HepG2 (cell line): Measurements from ENCODE around the gene AGRP. TPM values are rescaled to one million over a fixed set of nuclear protein-coding genes. Genes with fewer than 3 reads are reported as not detected.

Experiments
- AGO1 ChIP-seq: fragments of 200-400 bp; formaldehyde crosslinking; IDR thresholded peaks from 2 replicates; pipeline ENCODE4 v1.6.1; 2017; ENCODE audit warnings: mild to moderate bottlenecking, low read depth, low read length, moderate library complexity; ENCODE audit not compliant: poor library complexity, severe bottlenecking
- BCL6 ChIP-seq: IDR thresholded peaks from 2 replicates; pipeline ENCODE4 v1.6.1; 2016; ENCODE audit warnings: missing genetic modification reagents, missing compliant biosample characterization
- CHD4 ChIP-seq: fragments of 200-600 bp; sonication (generic); IDR thresholded peaks from 2 replicates; pipeline ENCODE4 v1.7.0; 2017; ENCODE audit warnings: mild to moderate bottlenecking, low read length, borderline replicate concordance
- HOXA5 ChIP-seq: sonication (generic); formaldehyde crosslinking; IDR thresholded peaks from 2 replicates; pipeline ENCODE4 v1.4.0; 2020; ENCODE audit warnings: missing genetic modification reagents
- JUND ChIP-seq: sonication (generic); formaldehyde crosslinking; IDR thresholded peaks from 2 replicates; pipeline ENCODE4 v1.8.0; 2022; ENCODE audit warnings: mild to moderate bottlenecking, missing genetic modification reagents
- NAIF1 ChIP-seq: sonication (generic); formaldehyde crosslinking; IDR thresholded peaks from 2 replicates; pipeline ENCODE4 v1.5.0; 2020; ENCODE audit warnings: mild to moderate bottlenecking, missing genetic modification reagents, borderline replicate concordance
- PHF8 ChIP-seq: sonication (generic); formaldehyde crosslinking; IDR thresholded peaks from 2 replicates; pipeline ENCODE4 v1.5.0; 2020; ENCODE audit warnings: missing genetic modification reagents
- POLR2A ChIP-seq, 2 experiments: IDR thresholded peaks; 2 replicates each; pipeline ENCODE4 v1.6.1; 2011; ENCODE audit warnings: low read depth in 2 of 2, low read length in 2 of 2, mild to moderate bottlenecking in 1 of 2, moderate library complexity in 1 of 2; ENCODE audit not compliant: insufficient read depth in 1 of 2
- PRDM4 ChIP-seq: sonication (generic); formaldehyde crosslinking; IDR thresholded peaks from 2 replicates; pipeline ENCODE4 v1.9.0; 2021; ENCODE audit warnings: missing genetic modification reagents, borderline replicate concordance
- TAF1 ChIP-seq: sonication (generic); formaldehyde crosslinking; IDR thresholded peaks from 2 replicates; pipeline ENCODE4 v1.4.0; 2020; ENCODE audit warnings: missing genetic modification reagents
- ZNF142 ChIP-seq: sonication (generic); formaldehyde crosslinking; IDR thresholded peaks from 2 replicates; pipeline ENCODE4 v1.4.0; 2020; ENCODE audit warnings: missing genetic modification reagents
- ZNF33A ChIP-seq: sonication (generic); formaldehyde crosslinking; IDR thresholded peaks from 2 replicates; pipeline ENCODE4 v1.5.1; 2020; ENCODE audit warnings: missing genetic modification reagents, mild to moderate bottlenecking, moderate library complexity, borderline replicate concordance
- ZNF33B ChIP-seq: sonication (generic); formaldehyde crosslinking; IDR thresholded peaks from 2 replicates; pipeline ENCODE4 v1.5.1; 2020; ENCODE audit warnings: mild to moderate bottlenecking, missing genetic modification reagents
- ZNF414 ChIP-seq: sonication (generic); formaldehyde crosslinking; IDR thresholded peaks from 2 replicates; pipeline ENCODE4 v1.5.0; 2020; ENCODE audit warnings: missing genetic modification reagents
- ZNF460 ChIP-seq: sonication (generic); formaldehyde crosslinking; IDR thresholded peaks from 2 replicates; pipeline ENCODE4 v1.5.1; 2020; ENCODE audit warnings: missing genetic modification reagents, mild to moderate bottlenecking, borderline replicate concordance
- ZNF484 ChIP-seq: sonication (generic); formaldehyde crosslinking; IDR thresholded peaks from 2 replicates; pipeline ENCODE4 v1.5.1; 2020; ENCODE audit warnings: mild to moderate bottlenecking, low read depth, missing genetic modification reagents, borderline replicate concordance
- ZNF558 ChIP-seq: sonication (generic); formaldehyde crosslinking; IDR thresholded peaks from 2 replicates; pipeline ENCODE4 v1.9.0; 2022; ENCODE audit warnings: mild to moderate bottlenecking, missing genetic modification reagents, borderline replicate concordance
- ZNF570 ChIP-seq: sonication (generic); formaldehyde crosslinking; IDR thresholded peaks from 2 replicates; pipeline ENCODE4 v1.4.0; 2020; ENCODE audit warnings: mild to moderate bottlenecking, missing genetic modification reagents, borderline replicate concordance
- ZNF674 ChIP-seq: sonication (generic); formaldehyde crosslinking; IDR thresholded peaks from 2 replicates; pipeline ENCODE4 v1.5.0; 2020; ENCODE audit warnings: low read depth, mild to moderate bottlenecking, missing genetic modification reagents
- ZSCAN12 ChIP-seq: sonication (generic); formaldehyde crosslinking; IDR thresholded peaks from 2 replicates; pipeline ENCODE4 v1.9.0; 2021; ENCODE audit warnings: mild to moderate bottlenecking, missing genetic modification reagents
- polyA plus RNA-seq, 8 experiments: library from polyadenylated mRNA; depleted of rRNA in 3 of 8; stranded (reverse) in 7 of 8; unstranded in 1 of 8; fragments of >200 nt; fragmentation: Illumina TruSeq in 4 of 8; extraction: Trizol in 4 of 8; gene quantifications; 2 replicates each; pipeline versions ENCODE4 v1.2.1 to v1.2.3, GENCODE V29; 2011 to 2016; ENCODE audit warnings: low read depth in 4 of 8, missing spikeins in 1 of 8, mixed read lengths in 1 of 8; ENCODE audit not compliant: insufficient read depth in 1 of 8
- total RNA-seq, 5 experiments: library from RNA; depleted of rRNA; stranded (reverse); fragments of >200 nt; fragmentation: Illumina TruSeq; extraction: Trizol; gene quantifications; 2 replicates each; pipeline ENCODE4 v1.2.3, GENCODE V29; 2016; ENCODE audit warnings: low read depth in 1 of 5

Gene AGRP
- total and polyA plus RNA-seq, 2 of the 13 experiments (the other 11 are each of a cell fraction or from before 2014, with no cell fraction given), result not detected

- TF ChIP-seq ZNF142 (0 out of 2 replicates have a peak, but pooled peaks have one; percentile 10), AGO1 (no peak), HOXA5 (CRISPR knock-in tag) (0 out of 2 replicates have a peak, but pooled peaks have one; percentile 67), BCL6 (CRISPR knock-in tag) (no peak), ZSCAN12 (CRISPR knock-in tag) (0 out of 2 replicates have a peak, but pooled peaks have one; percentile 20), ZNF460 (CRISPR knock-in tag) (no peak), CHD4 (no peak), ZNF33B (CRISPR knock-in tag) (no peak), ZNF558 (CRISPR knock-in tag) (peak; percentile 6; the same call in 1 of the 2 replicates), POLR2A (IDR thresholded peaks at IDR 0.05; ENCODE audit: insufficient read depth in 1 of 2, low read depth in 2 of 2, low read length in 2 of 2) (peak; percentile 37 to 75; a peak in 2 of 4 replicates), ZNF674 (CRISPR knock-in tag) (no peak), JUND (CRISPR knock-in tag) (no peak; the same call in 1 of the 2 replicates), PRDM4 (peak; percentile 12; the same call in 1 of the 2 replicates), ZNF33A (CRISPR knock-in tag) (no peak), TAF1 (CRISPR knock-in tag) (0 out of 2 replicates have a peak, but pooled peaks have one; percentile 49), ZNF484 (CRISPR knock-in tag) (0 out of 2 replicates have a peak, but pooled peaks have one; percentile 28), ZNF414 (CRISPR knock-in tag) (0 out of 2 replicates have a peak, but pooled peaks have one; percentile 77), NAIF1 (CRISPR knock-in tag) (peak; percentile 43; the same call in 1 of the 2 replicates), ZNF570 (CRISPR knock-in tag) (0 out of 2 replicates have a peak, but pooled peaks have one; percentile 44), PHF8 (CRISPR knock-in tag) (peak; percentile 60; the same call in 1 of the 2 replicates)
Observed at GRCh38 chr16:67528870-67529581, 45.7 kb upstream of the AGRP start (continued).
